Inferior parietal cortex (tissue), 1 donor: ENCODE measurements around the gene TPI1.

Experiments used
- DNase-seq: peaks from one replicate; pipeline ENCODE4 v3.0.0-alpha.2; 2016; ENCODE audit errors: extremely low spot score

The TPI1 gene

DNA sequence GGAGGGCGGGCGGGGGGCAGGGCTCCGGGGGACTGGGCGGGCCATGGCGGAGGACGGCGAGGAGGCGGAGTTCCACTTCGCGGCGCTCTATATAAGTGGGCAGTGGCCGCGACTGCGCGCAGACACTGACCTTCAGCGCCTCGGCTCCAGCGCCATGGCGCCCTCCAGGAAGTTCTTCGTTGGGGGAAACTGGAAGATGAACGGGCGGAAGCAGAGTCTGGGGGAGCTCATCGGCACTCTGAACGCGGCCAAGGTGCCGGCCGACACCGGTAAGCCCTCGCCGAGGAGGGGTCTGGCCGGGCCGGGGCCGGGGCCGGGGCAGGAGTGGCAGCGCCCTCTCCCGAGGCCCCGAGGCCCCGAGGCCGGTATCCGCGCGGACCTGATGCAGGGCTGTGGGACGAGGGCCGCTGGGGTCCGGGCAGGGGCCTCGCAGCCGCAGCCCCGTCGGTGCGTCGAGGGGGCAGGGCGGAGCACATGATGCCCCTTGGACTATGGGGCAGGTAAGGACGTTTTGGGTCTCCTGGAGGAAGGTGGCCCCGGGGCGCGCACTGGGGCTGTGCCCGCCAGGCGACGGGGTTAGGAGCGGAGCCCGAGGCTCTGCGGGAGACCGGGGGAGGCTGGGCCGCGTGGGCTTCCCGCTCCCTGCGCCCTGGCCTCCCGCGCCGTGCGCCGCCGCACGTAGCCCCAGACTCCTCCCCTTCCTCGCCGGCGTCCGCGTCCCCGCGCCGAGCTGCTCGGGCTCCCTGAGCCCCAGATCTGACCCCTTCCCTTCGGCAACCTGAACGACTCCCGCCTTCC, at the start of gene TPI1:
Gene TPI1, plus strand, starts transcription at position 119 of the 798 bp plus-strand sequence. Its CDS starts 36 bp downstream, at position 155.
- DNase-seq = peak; percentile 75

DNA sequence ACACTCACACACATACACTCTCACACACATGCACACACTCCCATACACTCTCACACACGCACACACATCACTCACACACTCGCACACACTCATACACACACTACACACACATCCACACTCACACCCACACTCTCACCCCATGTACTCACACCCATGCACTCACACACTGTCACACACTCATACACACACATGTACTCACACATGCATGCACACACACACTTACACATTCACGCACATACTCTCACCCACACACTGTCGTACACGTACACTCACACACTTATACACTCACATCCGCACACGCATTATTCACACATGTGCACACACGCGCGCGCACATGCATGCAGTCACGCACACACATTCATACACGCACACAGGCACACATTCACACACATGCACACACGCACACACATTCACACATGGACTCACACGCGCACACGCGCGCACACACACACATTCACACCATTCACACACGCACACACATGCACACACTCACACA, 49.6 kb upstream of the TPI1 start:
- no peak for DNase-seq

DNA sequence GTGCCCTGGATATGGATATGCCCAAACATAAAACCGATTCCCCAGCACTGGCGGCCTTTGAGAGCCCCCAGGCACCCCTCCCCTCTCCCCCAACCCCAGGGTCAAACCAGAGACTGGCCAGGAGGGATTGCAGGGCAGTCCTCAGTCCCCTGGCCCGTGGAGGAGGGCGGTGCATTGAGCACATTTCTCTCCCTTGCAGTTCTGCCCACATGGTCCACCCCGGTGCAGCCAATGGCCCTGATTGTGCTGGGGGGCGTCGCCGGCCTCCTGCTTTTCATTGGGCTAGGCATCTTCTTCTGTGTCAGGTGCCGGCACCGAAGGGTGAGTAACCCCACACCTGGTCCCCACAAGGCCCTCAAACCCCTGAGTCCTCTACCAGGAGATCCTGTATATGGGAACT, 49.1 kb upstream of the TPI1 start:
- DNase-seq = no peak

DNA sequence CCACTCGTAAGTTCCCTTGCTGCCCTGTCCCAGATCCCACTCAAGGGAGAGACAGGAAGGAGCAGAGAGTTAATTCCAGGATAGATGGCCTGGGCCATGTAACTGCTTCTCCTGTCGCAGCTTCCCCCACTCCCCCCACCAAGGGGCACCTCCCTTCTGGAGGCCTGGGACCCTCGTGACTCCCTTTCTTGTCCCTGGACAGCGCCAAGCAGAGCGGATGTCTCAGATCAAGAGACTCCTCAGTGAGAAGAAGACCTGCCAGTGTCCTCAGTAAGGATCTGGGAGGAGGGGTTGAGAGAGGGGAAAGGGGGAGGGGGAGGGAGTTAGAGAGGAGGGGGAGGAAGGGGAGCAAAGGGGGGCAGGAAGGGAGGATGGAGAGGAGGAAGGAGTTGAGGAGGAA, 48.7 kb upstream of the TPI1 start:
- DNase-seq = no peak

DNA sequence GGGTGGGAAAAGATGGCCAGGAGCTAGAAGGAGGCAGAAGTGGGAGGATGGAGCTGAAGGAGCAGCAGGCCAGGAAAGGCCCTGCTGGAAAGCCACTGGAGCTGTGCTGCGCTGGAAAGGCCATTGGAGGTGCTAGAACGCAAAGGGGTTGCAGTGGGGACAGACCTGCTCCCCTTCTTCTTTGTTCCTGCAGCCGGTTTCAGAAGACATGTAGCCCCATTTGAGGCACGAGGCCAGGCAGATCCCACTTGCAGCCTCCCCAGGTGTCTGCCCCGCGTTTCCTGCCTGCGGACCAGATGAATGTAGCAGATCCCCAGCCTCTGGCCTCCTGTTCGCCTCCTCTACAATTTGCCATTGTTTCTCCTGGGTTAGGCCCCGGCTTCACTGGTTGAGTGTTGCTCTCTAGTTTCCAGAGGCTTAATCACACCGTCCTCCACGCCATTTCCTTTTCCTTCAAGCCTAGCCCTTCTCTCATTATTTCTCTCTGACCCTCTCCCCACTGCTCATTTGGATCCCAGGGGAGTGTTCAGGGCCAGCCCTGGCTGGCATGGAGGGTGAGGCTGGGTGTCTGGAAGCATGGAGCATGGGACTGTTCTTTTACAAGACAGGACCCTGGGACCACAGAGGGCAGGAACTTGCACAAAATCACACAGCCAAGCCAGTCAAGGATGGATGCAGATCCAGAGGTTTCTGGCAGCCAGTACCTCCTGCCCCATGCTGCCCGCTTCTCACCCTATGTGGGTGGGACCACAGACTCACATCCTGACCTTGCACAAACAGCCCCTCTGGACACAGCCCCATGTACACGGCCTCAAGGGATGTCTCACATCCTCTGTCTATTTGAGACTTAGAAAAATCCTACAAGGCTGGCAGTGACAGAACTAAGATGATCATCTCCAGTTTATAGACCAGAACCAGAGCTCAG, 48.0 kb upstream of the TPI1 start:
- no peak for DNase-seq

DNA sequence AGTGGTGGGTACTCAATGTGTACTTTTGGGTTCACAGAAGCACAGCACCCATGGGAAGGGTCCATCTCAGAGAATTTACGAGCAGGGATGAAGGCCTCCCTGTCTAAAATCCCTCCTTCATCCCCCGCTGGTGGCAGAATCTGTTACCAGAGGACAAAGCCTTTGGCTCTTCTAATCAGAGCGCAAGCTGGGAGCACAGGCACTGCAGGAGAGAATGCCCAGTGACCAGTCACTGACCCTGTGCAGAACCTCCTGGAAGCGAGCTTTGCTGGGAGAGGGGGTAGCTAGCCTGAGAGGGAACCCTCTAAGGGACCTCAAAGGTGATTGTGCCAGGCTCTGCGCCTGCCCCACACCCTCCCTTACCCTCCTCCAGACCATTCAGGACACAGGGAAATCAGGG, 47.2 kb upstream of the TPI1 start:
- no peak for DNase-seq

DNA sequence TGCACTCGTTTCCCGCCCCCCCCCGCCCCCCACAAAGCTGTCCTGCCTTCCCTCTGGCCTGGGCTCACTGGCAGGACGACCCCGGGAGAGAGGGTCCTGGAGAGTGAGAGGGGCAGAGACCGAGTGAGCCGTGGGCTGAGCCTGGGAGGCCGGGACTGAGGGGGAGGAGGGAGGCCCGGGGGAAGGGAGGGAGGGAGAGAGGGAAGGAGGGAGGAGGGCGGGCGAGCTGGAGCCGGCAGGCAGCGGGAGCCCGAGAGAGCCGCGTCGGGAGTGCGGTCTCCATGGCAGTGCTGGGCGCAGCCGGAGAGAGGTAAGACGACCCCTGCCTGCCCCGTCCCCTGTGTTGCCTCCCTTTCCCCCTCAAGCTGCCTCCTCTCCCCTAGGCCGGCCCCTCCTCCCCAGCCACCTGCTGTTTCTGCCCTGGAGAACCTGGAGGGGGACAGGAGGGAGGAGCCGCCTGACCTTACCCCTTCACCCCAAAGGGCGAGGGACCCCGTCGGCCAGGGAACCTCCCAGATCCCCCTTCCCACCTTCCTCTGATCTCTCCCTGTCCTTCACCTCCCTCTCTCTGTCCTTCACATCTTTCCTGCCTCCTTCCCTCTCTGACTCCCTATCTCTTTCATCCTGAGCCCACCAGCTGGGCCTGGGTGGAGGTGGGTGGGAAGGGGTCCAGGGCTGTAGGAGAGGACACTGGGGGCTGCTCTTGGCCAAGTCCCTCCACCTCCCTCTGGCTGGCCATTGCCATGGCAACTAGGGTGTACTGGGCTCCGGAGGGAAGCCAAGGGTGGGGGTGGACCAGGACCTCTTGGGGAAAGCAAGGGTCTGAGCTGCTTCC, 45.5 kb upstream of the TPI1 start, which contains the start of gene GPR162:
Gene GPR162, plus strand, starts transcription at position 231 of the 835 bp plus-strand sequence. CDS start 2,078 bp downstream, outside the sequence.
- no peak for DNase-seq

DNA sequence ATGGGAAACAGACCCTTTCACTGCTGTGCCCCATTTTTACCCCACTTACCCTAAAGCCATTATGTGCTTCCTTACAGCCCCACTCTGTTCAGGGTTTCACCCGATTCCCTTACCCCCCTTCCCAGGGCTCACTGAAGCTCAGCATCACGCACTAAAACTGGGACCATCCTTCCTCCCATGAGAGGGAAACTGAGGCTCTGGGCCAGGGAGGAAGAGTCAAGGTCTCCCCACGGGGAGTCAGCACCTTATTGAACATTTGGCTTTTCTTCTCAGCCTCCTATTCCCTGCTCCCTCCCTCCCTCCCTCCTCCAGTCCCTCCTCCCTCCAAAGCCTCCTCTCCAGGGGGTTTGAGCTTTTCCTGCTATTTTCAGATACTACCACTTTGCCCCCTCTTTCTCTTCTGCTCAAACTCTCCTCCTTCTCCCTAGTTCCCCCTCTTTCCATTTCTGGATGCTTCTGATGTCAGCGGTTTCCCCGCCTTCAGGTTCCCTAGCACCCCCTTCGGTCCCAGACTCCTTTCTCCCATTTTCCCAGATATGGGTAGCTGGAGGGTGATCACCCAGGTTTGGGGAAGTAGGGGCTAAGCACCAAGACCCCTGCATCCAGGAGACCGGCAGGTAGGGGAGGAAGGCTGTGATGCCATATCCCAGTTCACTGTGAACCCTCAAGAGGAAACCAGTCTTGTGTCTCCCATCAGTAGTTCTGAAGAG, 44.8 kb upstream of the TPI1 start:
- no peak for DNase-seq

DNA sequence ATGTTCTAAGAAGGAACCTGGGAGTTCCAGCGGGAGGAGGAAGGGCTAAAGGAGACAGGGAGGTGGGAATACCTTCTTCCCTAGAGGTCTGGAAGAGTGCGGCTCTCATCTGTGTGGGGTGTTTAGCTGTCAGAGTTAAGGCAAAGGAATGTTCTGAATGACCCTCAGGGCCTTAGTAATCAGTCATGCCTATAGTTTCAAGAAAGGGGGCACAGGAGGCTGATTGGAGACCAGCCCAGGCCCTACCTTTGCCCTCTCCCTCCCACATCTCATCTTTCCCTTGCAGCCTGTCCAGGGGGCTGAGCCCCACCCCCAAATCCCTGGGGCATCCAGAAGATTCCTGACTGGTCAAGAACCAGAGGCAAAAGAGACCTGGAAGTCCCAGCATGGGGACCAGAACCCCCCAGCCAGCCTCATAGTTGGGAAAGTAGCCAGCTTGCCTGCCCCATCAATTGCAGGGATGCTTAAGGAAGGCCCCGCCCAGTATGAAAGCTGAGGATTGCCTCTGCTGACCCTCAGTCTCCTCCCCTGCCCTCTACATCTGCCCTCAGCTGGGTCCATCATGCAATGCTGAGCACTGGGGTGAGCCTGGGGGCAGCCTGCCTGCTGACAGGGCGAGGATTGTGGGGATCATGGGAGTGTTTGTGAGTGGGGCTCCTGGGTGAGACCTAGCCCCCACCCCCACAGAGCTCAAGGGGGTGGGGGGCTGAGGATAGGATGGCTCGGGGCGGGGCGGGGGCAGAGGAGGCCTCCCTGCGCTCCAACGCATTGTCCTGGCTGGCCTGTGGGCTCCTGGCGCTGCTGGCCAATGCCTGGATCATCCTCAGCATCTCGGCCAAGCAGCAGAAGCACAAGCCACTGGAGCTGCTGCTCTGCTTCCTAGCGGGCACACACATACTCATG, 43.9 kb upstream of the TPI1 start:
- DNase-seq = no peak

DNA sequence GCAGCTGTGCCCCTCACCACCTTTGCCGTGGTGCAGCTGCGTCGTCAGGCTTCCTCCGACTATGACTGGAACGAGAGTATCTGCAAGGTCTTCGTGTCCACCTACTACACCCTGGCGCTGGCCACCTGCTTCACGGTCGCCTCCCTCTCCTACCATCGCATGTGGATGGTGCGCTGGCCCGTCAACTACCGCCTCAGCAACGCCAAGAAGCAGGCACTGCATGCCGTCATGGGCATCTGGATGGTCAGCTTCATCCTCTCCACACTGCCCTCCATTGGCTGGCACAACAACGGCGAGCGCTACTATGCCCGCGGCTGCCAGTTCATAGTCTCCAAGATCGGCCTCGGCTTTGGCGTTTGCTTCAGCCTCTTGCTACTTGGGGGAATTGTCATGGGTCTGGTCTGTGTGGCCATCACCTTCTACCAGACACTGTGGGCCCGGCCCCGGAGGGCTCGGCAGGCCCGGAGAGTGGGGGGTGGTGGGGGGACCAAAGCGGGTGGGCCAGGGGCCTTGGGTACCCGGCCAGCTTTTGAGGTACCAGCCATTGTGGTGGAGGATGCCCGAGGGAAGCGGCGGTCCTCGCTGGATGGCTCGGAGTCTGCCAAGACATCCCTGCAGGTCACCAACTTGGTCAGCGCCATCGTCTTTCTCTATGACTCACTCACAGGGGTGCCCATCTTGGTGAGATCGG, 43.1 kb upstream of the TPI1 start:
- no peak for DNase-seq

DNA sequence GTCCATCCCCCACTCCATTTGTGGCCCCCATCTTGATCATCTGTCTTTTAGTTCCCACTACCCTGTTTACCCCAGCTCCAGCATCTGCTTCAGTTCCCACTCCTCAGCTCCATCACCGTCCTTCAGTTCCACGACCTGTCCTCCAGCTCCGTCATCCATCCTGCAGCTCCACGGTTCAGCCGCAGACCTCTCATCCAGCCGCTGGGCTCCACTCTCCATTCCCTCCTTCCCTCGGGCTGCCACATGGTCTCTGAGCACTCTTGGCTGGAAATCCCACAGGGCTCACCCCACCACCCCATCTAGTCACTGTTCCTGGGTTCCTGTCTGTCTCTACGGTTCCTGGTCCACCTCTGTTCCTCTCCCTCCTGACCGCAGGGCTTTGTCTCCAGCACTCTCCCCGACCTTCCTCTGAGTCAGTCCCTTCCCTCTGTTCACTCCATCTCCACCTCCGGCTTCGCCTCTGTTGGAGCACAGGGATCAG, 42.4 kb upstream of the TPI1 start:
- no peak for DNase-seq

DNA sequence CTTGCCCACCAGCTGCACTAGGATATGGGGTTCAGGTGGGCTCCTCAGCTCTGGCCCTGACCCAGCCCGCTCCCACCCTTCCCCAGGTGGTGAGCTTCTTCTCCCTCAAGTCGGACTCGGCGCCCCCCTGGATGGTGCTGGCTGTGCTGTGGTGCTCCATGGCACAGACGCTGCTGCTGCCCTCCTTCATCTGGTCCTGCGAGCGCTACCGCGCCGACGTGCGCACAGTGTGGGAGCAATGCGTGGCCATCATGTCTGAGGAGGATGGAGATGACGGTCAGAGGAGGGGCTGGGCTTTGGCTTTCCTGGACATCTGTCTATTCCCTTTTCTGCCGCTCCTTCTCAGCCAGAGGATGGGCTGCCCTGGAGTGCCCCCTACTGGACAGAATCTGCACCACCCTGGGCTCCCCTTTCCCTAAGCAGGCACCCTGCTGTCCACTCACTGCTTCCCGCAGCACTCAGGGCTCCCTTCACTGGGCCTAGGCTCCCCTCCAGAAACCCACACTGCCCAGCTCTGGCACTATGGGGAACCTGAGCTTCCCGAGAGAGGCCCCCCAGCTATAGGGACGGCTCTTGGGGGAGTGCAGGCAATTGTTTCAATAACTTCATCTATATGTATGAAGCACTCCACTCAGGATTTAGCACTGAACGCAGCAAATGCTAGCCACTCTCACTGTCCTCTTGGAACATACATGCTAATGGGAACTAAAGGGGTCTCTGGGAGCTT, 41.8 kb upstream of the TPI1 start:
- DNase-seq = peak; percentile 87

DNA sequence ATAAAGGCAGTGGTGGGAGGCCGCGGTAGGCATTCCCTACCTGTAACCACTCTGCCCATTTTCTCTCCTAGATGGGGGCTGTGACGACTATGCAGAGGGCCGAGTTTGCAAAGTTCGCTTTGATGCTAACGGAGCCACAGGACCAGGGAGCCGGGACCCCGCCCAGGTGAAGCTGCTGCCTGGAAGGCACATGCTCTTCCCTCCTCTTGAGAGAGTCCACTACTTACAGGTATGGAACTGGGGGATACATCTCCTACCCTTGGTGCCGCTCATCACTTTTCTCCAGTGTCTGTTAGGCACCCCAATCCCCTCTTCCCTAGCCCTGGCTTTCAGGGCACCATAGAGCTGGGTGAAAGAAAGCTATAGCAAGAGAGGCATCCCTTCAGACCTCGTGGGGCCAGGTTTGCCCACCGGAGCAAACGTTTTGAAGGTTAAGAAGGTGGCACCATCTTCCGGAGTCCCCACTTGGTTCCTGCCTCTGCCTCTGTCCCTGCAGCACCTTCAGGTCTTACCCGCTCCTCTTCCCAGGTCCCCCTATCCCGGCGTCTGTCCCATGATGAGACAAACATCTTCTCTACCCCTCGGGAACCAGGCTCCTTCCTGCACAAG, 41.1 kb upstream of the TPI1 start:
- no peak for DNase-seq

DNA sequence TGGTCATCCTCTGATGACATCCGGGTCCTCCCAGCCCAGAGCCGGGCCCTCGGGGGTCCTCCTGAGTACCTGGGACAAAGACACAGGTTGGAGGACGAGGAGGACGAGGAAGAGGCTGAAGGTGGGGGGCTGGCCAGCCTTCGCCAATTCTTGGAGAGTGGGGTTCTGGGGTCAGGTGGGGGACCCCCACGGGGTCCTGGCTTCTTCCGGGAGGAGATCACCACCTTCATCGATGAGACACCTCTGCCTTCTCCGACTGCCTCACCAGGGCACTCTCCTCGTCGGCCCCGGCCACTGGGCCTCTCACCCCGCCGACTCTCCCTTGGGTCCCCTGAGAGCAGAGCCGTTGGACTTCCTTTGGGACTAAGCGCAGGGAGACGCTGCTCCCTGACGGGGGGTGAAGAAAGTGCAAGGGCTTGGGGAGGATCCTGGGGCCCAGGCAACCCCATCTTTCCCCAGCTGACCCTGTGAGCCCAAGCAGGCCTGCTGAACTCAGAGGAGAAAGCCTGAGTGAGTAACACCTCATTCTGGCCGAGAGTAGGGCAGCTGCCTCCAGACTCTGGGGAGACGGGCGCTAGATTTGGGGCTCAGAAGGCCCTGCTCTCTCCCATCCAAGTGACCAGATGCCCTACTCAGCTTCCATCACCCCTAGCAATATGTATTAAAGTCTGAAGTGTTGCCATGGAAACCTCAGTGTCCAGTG, 40.4 kb upstream of the TPI1 start:
- no peak for DNase-seq

DNA sequence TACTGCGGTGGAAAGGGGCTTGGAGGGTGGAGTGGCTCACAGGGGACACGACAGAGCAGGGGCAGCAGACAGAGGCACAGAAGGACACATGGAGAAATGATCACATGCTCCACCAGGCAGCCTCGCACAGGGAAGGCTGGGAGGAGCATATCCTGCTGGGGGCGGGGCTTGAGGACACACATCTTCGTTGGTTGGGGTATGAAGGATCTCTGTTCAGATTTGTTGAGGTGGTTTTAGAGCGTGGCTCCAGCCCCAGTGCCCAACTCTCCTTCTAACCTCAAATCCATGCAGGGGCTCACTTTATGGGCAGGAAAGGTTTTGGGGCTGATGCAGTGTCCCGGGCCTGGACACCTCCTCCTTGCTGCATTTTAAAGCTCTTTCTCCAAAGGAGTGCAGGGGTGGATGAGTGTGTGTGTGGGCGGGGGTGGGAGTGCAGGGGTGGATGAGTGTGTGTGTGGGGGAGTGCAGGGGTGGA, 39.9 kb upstream of the TPI1 start:
- peak; percentile 72 for DNase-seq

DNA sequence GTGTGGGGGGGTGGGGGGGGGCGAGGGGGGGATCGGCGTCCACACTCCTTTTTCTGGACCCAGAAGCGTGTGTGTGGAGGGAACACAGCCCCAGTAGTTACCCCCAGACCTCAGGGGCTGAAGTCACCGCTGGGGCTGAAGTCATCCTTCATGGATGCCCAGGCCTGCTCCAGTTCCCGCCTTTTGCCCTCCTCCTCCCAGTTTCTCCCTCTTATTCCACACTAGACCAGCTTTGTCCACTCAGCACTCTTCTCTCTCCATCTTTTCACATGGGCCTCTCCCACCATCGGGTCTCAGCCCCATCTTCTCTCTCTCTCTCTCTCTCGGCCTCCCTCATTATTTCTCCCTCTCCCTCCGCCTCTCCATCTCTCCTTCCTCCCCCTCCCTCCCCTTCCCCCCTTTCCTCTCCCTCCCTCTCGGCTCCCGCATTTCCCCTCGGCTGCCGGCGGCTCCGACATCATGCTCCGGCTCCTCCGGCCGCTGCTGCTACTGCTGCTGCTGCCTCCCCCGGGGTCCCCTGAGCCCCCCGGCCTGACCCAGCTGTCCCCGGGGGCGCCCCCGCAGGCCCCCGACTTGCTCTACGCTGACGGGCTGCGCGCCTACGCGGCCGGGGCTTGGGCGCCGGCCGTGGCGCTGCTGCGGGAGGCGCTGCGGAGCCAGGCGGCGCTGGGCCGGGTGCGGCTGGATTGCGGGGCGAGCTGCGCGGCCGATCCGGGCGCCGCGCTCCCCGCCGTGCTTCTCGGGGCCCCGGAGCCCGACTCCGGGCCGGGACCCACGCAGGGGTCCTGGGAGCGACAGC, 39.1 kb upstream of the TPI1 start, which contains the start of gene P3H3:
Gene P3H3, plus strand, starts transcription at position 426 of the 799 bp plus-strand sequence. Its CDS starts 34 bp downstream, at position 460.
- DNase-seq = no peak
